Small intestine (tissue), 7 donors: ENCODE measurements around the gene TOB1. TPM values are rescaled to one million over a fixed set of nuclear protein-coding genes. Genes with fewer than 3 reads are reported as not detected.
A peak's percentile ranks its signal among the peaks of the same experiment; 100 is the strongest.

Experiments
- DNase-seq, 2 donors: peaks; one replicate each; pipeline versions ENCODE4 v3.0.0 to v3.0.0-alpha.2; 2013
- FAIRE-seq: peaks from 2 replicates; lab custom pipeline; 2012; peaks lifted over from hg19 to GRCh38; lab: Jason Lieb, UNC
- H3K27ac ChIP-seq, 3 donors: one replicate each; pipeline ENCODE4 v1.5.1; 2013; ENCODE audit warnings: low read length in 2 of 3, mild to moderate bottlenecking in 2 of 3, control low read depth in 1 of 3, inconsistent platforms in 1 of 3, low read depth in 1 of 3, moderate library complexity in 1 of 3
- H3K27me3 ChIP-seq, 3 donors: one replicate each; pipeline ENCODE4 v1.6.1; 2013; ENCODE audit warnings: low read length in 3 of 3, inconsistent platforms in 1 of 3; ENCODE audit not compliant: control insufficient read depth in 3 of 3, insufficient read depth in 3 of 3
- H3K36me3 ChIP-seq, 3 donors: one replicate each; pipeline ENCODE4 v1.6.1; 2013; ENCODE audit warnings: low read length in 3 of 3, inconsistent platforms in 1 of 3, low read depth in 1 of 3, mild to moderate bottlenecking in 1 of 3, moderate library complexity in 1 of 3; ENCODE audit not compliant: control insufficient read depth in 3 of 3, insufficient read depth in 2 of 3
- H3K4me1 ChIP-seq, 3 donors: one replicate each; pipeline ENCODE4 v1.6.1; 2013; ENCODE audit warnings: low read length in 2 of 3, inconsistent platforms in 1 of 3, low read depth in 1 of 3, mild to moderate bottlenecking in 1 of 3, moderate library complexity in 1 of 3; ENCODE audit not compliant: control insufficient read depth in 3 of 3, insufficient read depth in 2 of 3
- H3K4me3 ChIP-seq, 3 donors: one replicate each; pipeline ENCODE4 v1.5.1; 2013; ENCODE audit warnings: low read length in 3 of 3, control low read depth in 1 of 3, inconsistent platforms in 1 of 3, low read depth in 1 of 3, mild to moderate bottlenecking in 1 of 3, moderate library complexity in 1 of 3
- H3K9me3 ChIP-seq, 2 donors: one replicate each; pipeline ENCODE4 v1.6.1; 2013; ENCODE audit warnings: low read depth in 1 of 2, low read length in 1 of 2; ENCODE audit not compliant: control insufficient read depth in 2 of 2, insufficient read depth in 1 of 2
- WGBS, 3 donors: extraction: QIAGEN DNeasy Blood & Tissue Kit; methylation state at CpG; one replicate each; pipeline ENCODE4 v1.1.7; 2013; 5-methylcytosine and 5-hydroxymethylcytosine counted together
- polyA plus RNA-seq, 4 donors: library from polyadenylated mRNA; stranded (reverse) in 3 of 4; unstranded in 1 of 4; fragments of 200-250 nt in 3 of 4; fragments of 120-200 nt in 1 of 4; gene quantifications; one replicate each; pipeline versions ENCODE4 v1.2.1 to v1.2.3, GENCODE V29; 2013
- donor health status: healthy with polysubstance abuse.
- donor health status: control.
- donor health status: control.
- donor health status: Bipolar disorder and iron deficiency.
- donor health status: healthy.

TOB1 gene
- polyA plus RNA-seq, 4 donors: 24.6 to 118 (median 38.2) TPM

GRCh38 chr17:50871364-50871763 lies 5.2 kb upstream of the TOB1 start:
- H3K27me3 ChIP-seq: no peaks in the 10 kb centered on the region
- H3K4me3 ChIP-seq: no peak overlapping the region
- DNase-seq: peak in 1 of 2 donors; percentile 55
- H3K4me1 ChIP-seq: peaks cover 2 to 16% (median 3%) of the 10 kb centered on the region in 3 donors
- FAIRE-seq: no peak
- WGBS, 3 donors: 44 to 48% (median 45%) methylated on average over 4 of the region's 4 CpGs
- H3K36me3 ChIP-seq: no peaks in the 10 kb centered on the region
- no peaks in the 10 kb centered on the region for H3K9me3 ChIP-seq
- H3K27ac ChIP-seq: peak overlapping the region in 1 of 3 donors; percentile 31

GRCh38 chr17:50868602-50869001 lies 2.4 kb upstream of the TOB1 start:
- Histone ChIP-seq H3K4me1 (peaks cover 2 to 19% (median 3%) of the 10 kb centered on the region in 3 donors), H3K27me3 (no peaks in the 10 kb centered on the region), H3K4me3 (peak overlapping the region in 1 of 3 donors; percentile 53), H3K9me3 (no peaks in the 10 kb centered on the region), H3K27ac (peak overlapping the region in 1 of 3 donors; percentile 99), H3K36me3 (no peaks in the 10 kb centered on the region)
- WGBS, 3 donors: 23 to 42% (median 35%) methylated on average over 1 of the region's 1 CpG
- DNase-seq (no peak), FAIRE-seq (no peak)

DNA sequence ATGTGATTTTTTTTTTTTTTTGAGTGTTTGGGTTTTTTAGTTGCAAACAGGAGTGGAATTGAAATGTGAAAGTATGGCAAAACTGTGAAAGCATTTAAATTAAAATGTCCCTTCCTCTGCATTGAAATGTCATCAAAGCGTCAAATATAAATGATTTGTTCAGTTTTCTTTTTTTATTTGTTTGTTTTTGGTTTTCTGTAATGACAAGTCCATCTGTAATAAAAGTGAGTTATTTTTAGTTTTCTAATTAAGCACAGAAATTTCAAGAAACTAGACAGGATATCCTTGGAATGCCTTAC lies 1.9 kb upstream of the TOB1 start:
- Histone ChIP-seq H3K27me3 (no peaks in the 10 kb centered on the region), H3K27ac (peak overlapping the region; percentile 98 to 100 (median 99)), H3K9me3 (no peaks in the 10 kb centered on the region), H3K36me3 (peaks cover 0 to 4% (median 4%) of the 10 kb centered on the region in 3 donors), H3K4me1 (peaks cover 2 to 24% (median 3%) of the 10 kb centered on the region in 3 donors), H3K4me3 (peak overlapping the region in 2 of 3 donors; percentile 53 to 68)
- 0 to 18% (median 8%) methylated on average over 1 of the region's 1 CpG for WGBS, 3 donors
- DNase-seq (no peak), FAIRE-seq (no peak)

- Histone ChIP-seq H3K27me3 (no peaks in the 10 kb centered on the region), H3K36me3 (peaks cover 0 to 7% (median 6%) of the 10 kb centered on the region in 3 donors), H3K4me1 (peaks cover 2 to 20% (median 3%) of the 10 kb centered on the region in 3 donors), H3K9me3 (no peaks in the 10 kb centered on the region), H3K27ac (peak overlapping the region; percentile 98 to 100 (median 99)), H3K4me3 (peak overlapping the region; percentile 53 to 81 (median 68))
- FAIRE-seq (no peak), DNase-seq (peak; percentile 98 to 99)
- 0 to 1% (median 0%) methylated on average over 33 to 35 of the region's 35 CpGs for WGBS, 3 donors
These were observed 1.4 kb upstream of the TOB1 start for GRCh38 chr17:50867363-50868139.

GRCh38 chr17:50866950-50867362 lies 802 bp upstream of the TOB1 start:
- DNase-seq: peak in 1 of 2 donors; percentile 81
- Histone ChIP-seq H3K36me3 (peaks cover 0 to 7% (median 6%) of the 10 kb centered on the region in 3 donors), H3K4me3 (peak overlapping the region; percentile 53 to 81 (median 68)), H3K27ac (peak overlapping the region; percentile 98 to 100 (median 99)), H3K9me3 (no peaks in the 10 kb centered on the region), H3K4me1 (peaks cover 2 to 15% (median 2%) of the 10 kb centered on the region in 3 donors), H3K27me3 (no peaks in the 10 kb centered on the region)
- WGBS, 3 donors: 0 to 1% (median 0%) methylated on average over 25 to 28 of the region's 28 CpGs
- no peak for FAIRE-seq

DNA sequence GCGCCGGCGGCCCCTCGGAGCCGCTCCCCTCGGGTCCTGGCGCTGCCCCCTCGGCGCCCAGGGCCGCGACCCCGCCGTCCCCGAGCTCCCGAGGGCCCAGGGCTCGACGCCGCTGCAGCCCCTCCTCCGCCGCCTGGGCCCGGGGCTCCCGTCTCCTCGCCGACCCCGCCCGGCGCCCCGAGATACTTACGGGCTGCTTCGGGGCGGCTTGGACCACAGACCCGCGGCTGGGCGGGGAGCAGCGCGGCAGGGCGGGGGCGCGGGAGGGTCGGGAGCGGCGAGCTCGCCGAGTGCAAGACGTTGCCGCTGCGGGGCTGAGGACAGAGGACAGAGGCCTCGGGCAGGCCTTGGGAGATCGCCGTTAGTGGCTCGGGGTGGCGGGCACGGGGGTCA lies 290 bp downstream of the TOB1 start:
- FAIRE-seq: no peak
- no peak for DNase-seq
- WGBS, 3 donors: 0 to 1% (median 1%) methylated on average over 26 to 53 of the region's 53 CpGs
- Histone ChIP-seq H3K9me3 (no peaks in the 10 kb centered on the region), H3K4me1 (peaks cover 0 to 26% (median 0%) of the 10 kb centered on the region in 3 donors), H3K4me3 (peak overlapping the region; percentile 85 to 99 (median 94)), H3K27me3 (no peaks in the 10 kb centered on the region), H3K36me3 (peaks cover 0 to 8% (median 6%) of the 10 kb centered on the region in 3 donors), H3K27ac (peak overlapping the region; percentile 98 to 100 (median 99))

- H3K27me3 ChIP-seq: no peaks in the 10 kb centered on the region
- H3K36me3 ChIP-seq: peaks cover 0 to 11% (median 8%) of the 10 kb centered on the region in 3 donors
- H3K4me1 ChIP-seq: peaks cover 0 to 28% (median 0%) of the 10 kb centered on the region in 3 donors
- peak overlapping the region; percentile 98 to 100 (median 99) for H3K27ac ChIP-seq
- DNase-seq (peak; percentile 75 to 81), FAIRE-seq (no peak)
- no peaks in the 10 kb centered on the region for H3K9me3 ChIP-seq
- WGBS, 3 donors: 1 to 2% (median 1%) methylated on average over 19 to 50 of the region's 50 CpGs
- H3K4me3 ChIP-seq: peak overlapping the region; percentile 85 to 99 (median 94)
These were observed 890 bp downstream of the TOB1 start for GRCh38 chr17:50865060-50865867.

- no peak for DNase-seq
- Histone ChIP-seq H3K9me3 (no peaks in the 10 kb centered on the region), H3K27ac (peak overlapping the region; percentile 98 to 100 (median 99)), H3K36me3 (peaks cover 0 to 15% (median 8%) of the 10 kb centered on the region in 3 donors), H3K4me3 (peak overlapping the region; percentile 85 to 99 (median 94)), H3K4me1 (peaks cover 0 to 28% (median 0%) of the 10 kb centered on the region in 3 donors), H3K27me3 (no peaks in the 10 kb centered on the region)
- FAIRE-seq: no peak
- WGBS, 3 donors: 4 to 12% (median 11%) methylated on average over 6 of the region's 6 CpGs
These were observed 1.5 kb downstream of the TOB1 start for GRCh38 chr17:50864747-50865059.
